Central memory CD8-positive, alpha-beta T cell (primary cell): ENCODE measurements around the gene CAV1.

ENCODE experiments used
- ATAC-seq: fragments of 150-1000 bp; cut with Tn5 transposase; replicated peaks from 2 replicates; pipeline ENCODE4 v1.10.0; 2022; ENCODE audit warnings: mild to moderate bottlenecking, moderate FRiP score, moderate number of reproducible peaks; ENCODE audit not compliant: poor library complexity, severe bottlenecking; ENCODE audit errors: extremely low read depth
- DNase-seq, 2 donors: peaks; one replicate each; pipeline ENCODE4 v3.0.0; 2021; ENCODE audit warnings: low spot score in 2 of 2
- H3K27ac Mint-ChIP-seq: one replicate; pipeline ENCODE4 v1.8.0; 2022; ENCODE audit warnings: low read depth, mild to moderate bottlenecking, moderate library complexity, mixed read lengths
- H3K27me3 Mint-ChIP-seq: one replicate; pipeline ENCODE4 v1.8.0; 2022; ENCODE audit warnings: mixed read lengths
- H3K36me3 Mint-ChIP-seq: one replicate; pipeline ENCODE4 v1.8.0; 2022; ENCODE audit warnings: mild to moderate bottlenecking, moderate library complexity, mixed read lengths; ENCODE audit not compliant: insufficient read depth
- H3K4me1 Mint-ChIP-seq: one replicate; pipeline ENCODE4 v1.8.0; 2022; ENCODE audit warnings: mixed read lengths
- H3K4me3 Mint-ChIP-seq: one replicate; pipeline ENCODE4 v1.8.0; 2022; ENCODE audit warnings: mild to moderate bottlenecking, moderate library complexity, mixed read lengths
- H3K9me3 Mint-ChIP-seq: one replicate; pipeline ENCODE4 v1.8.0; 2022; ENCODE audit warnings: mixed read lengths

The CAV1 gene

DNA sequence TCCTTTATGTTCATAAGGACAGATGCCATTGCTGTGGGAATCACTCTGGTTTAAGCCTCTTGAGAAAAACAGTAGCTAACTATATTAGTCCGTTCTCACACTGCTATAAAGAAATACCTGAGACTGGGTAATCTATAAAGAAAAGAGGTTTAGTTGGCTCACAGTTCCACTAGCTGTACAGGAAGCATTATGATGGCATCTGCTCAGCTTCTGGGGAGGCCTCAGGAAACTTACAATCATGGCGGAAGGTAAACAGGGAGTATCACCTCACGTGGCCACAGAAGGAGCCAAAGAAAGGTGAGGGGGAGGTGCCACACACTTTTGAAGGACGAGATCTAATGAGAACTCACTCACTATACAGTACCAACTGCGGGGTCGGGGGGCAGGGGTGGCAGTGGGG lies 28.2 kb upstream of the CAV1 start:
- no peak for DNase-seq
- Mint-ChIP-seq H3K27me3 (peaks cover 41% of the 10 kb centered on the region), H3K4me1 (peaks cover 11% of the 10 kb centered on the region), H3K4me3 (no peak overlapping the region), H3K36me3 (peaks cover 2% of the 10 kb centered on the region), H3K9me3 (no peaks in the 10 kb centered on the region), H3K27ac (no peak overlapping the region)
- ATAC-seq: no peak

DNA sequence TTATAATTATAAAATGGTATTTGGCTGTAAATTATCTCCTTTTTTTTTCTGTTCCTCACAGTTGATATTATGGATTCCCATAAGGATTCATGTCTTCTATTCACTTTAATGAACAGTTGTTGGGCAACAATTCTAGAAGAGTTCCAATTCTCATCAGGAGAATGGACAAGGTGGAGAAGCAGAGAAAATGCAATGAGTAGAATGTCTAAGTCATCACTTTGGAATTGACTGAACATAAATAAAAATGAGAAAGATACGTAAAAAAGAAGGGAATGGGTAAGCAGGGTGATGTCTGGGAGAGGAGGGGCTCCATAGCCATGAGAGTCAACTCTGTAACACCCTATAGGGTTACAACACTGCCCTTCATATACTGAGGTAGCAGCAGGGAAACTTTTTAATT lies 27.1 kb upstream of the CAV1 start:
- H3K4me3 Mint-ChIP-seq: no peak overlapping the region
- ATAC-seq (no peak), DNase-seq (no peak)
- no peak overlapping the region for H3K27ac Mint-ChIP-seq
- H3K27me3 Mint-ChIP-seq: peaks cover 35% of the 10 kb centered on the region
- H3K9me3 Mint-ChIP-seq: no peaks in the 10 kb centered on the region
- H3K36me3 Mint-ChIP-seq: peaks cover 2% of the 10 kb centered on the region
- peaks cover 11% of the 10 kb centered on the region for H3K4me1 Mint-ChIP-seq

DNA sequence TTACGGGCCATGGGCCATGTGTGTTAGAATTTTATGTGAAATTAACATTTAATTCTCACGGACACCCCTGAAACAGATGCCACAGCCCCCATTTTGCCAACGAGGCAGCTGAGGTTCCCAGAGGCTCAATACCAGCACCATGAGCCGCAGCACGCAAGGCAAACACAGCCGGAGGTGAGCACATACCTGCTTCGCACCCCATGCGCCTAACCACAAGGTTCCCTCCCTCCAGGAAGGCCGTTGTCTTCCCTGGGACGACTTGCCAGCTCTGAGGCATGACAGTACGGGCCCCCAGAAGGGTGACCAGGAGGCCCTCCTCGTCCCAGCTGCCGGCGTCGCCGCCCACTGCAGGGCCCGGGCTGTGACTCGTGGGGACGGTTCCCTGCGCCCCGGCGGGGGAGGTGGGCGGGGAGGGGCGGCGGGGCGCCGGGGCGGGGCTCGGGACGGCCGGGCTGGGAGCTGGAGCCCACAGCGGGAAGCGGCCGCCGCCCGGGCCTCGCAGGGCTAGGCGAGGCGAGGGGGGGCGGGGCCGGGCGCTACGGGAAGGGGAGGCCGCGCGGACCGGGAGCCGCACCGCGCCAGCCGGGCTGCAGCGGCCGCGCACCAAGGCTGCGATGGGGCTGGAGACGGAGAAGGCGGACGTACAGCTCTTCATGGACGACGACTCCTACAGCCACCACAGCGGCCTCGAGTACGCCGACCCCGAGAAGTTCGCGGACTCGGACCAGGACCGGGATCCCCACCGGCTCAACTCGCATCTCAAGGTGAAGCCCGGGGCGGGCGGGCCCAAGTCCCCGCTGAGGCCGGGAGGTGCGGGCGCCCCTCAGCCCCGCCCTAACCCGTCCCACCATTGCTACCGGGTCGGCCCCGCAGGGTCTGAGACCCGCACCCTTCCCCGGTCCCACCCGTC lies 25.4 kb upstream of the CAV1 start, which contains the start of gene CAV2:
Gene CAV2, plus strand, starts transcription at position 571 of the 910 bp plus-strand sequence. Its CDS starts 44 bp downstream, at position 615.
- Mint-ChIP-seq H3K36me3 (peaks cover 2% of the 10 kb centered on the region), H3K4me3 (peak within 1 kb of the TSS; percentile 73), H3K4me1 (peaks cover 11% of the 10 kb centered on the region), H3K27me3 (peaks cover 46% of the 10 kb centered on the region), H3K27ac (no peak within 1 kb of the TSS), H3K9me3 (no peaks in the 10 kb centered on the region)
- ATAC-seq: peak; percentile 35
- no peak for DNase-seq

DNA sequence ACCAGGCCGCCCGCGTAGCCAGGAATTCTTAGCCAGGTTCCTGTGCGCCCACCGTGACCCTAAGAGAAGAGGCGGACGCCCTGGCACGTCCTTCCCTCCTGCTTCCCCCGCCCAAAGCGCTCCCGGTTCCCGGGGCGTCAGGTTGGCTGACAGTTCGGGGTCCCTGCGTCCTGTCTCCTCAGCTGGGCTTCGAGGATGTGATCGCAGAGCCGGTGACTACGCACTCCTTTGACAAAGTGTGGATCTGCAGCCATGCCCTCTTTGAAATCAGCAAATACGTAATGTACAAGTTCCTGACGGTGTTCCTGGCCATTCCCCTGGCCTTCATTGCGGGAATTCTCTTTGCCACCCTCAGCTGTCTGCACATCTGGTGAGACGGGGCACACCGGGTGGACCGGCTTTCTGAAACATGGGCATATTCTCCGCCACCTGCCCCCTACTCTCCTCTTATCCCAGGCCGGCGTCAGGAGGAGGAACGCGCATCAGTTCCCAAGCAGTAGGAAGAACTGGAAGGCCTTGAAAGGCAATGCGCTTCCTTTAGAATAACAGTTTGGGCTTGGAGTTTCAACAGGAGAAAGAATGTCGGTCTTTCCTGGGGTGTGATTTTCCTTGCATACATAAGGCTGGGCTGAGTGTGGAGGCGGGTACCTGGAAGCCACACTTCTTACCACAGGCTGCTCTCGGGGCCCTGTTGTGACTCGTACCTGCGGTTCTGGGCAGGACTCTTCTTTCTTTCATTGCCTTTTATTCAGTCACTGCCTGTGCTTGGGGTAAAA lies 24.6 kb upstream of the CAV1 start:
- Mint-ChIP-seq H3K36me3 (peaks cover 2% of the 10 kb centered on the region), H3K27ac (no peak overlapping the region), H3K4me3 (peak overlapping the region; percentile 73), H3K9me3 (no peaks in the 10 kb centered on the region), H3K4me1 (peaks cover 11% of the 10 kb centered on the region), H3K27me3 (peaks cover 46% of the 10 kb centered on the region)
- DNase-seq: no peak
- ATAC-seq: peak; percentile 52

DNA sequence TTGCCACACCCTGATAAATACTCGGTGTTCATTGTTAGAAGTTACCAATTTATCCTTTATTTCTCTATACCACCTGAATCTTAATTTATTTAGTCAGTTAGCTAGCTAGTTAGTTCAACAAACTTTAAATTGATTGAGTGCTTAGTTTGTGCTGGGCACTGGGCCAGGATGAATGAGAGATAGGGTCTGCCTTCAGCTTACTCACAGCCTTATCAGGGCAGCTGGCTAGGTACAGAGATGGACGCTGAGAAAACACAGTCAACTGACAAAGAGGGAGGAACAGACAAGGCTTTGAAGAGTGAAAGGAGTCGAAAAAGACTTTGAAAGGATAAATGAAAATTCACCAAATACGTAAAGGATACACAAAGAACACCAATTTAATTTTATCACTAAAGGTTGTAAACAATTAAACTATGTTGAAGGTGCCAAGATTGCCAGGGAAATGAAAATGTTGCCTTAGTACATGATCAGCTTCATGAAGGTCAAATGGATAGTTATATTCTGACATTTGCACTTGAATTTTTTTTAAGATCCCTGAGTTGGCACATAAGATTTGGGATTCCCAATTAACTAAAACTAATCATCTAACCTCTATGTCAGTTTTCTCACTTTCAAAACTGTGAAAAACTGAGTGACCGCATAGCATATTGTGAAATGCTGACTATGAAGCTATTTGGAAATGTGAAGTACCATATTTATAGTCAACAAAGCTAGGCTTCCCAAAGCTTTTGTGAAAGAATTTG lies 23.2 kb upstream of the CAV1 start:
- no peak for DNase-seq
- no peaks in the 10 kb centered on the region for H3K9me3 Mint-ChIP-seq
- peaks cover 46% of the 10 kb centered on the region for H3K27me3 Mint-ChIP-seq
- ATAC-seq: no peak
- H3K36me3 Mint-ChIP-seq: peaks cover 2% of the 10 kb centered on the region
- H3K4me1 Mint-ChIP-seq: peaks cover 11% of the 10 kb centered on the region
- no peak overlapping the region for H3K4me3 Mint-ChIP-seq
- H3K27ac Mint-ChIP-seq: no peak overlapping the region

DNA sequence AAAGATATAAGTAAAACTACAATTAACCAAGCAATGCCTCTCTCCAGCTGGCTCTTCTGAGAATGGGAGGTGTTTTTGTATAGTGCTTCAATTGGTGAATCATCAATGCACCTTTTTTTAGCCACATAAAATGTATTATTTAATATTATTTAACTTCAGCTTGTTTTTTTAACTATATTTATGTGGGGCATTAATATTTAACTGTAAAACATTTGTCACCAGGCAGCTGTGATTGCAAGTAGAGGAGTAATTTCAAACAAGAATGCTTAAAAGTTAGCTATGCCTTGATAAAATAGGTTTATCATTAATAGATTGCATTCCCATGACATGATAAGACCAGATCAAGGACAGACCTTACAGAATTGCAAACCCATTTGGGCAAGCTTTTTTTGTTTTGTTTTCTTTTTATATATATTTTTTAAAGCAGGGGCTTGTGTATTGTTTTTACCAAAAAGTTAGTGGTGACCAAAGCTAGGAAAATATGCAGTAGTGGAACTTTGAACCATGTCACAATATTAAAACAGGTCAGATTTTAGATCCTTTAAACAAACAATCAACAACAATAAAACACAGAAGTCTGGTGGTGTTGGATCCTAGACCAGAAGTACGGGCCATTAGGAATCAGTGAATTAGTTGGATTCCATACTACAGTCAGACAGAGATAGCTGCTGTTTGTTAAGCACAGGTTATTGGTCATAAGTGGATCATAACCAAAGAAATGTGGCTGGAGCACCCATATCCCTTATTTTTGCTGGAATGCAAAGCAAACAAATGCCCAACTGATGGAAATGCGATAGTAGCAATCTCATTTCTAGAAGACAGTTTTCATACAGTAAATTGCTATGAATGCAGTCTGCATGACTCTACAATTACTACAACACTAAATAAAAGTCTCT lies 22.4 kb upstream of the CAV1 start:
- Mint-ChIP-seq H3K4me3 (no peak overlapping the region), H3K9me3 (no peaks in the 10 kb centered on the region), H3K27me3 (peaks cover 46% of the 10 kb centered on the region), H3K27ac (no peak overlapping the region), H3K4me1 (peaks cover 11% of the 10 kb centered on the region), H3K36me3 (peaks cover 2% of the 10 kb centered on the region)
- DNase-seq (no peak), ATAC-seq (no peak)

DNA sequence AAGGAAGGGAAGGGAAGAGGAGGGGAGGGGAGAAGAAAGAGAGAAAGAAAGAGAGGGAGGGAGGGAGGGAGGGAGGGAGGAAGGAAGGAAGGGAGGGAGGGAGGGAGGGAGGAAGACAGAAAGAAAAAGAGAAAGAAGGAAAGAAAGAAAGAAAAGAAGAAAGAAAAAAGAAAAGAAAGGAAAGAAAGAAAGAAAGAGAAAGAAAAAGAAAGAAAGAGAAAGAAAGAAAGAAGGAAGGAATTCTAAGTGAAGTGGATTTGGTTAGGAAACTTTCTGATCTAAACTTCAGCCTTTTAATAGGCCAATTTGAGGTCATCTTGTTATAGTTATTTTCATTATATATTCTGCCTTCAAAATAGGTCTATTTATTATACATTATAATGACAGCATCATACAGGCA lies 21.0 kb upstream of the CAV1 start:
- Mint-ChIP-seq H3K27me3 (peaks cover 37% of the 10 kb centered on the region), H3K27ac (no peak overlapping the region), H3K4me1 (peaks cover 11% of the 10 kb centered on the region), H3K4me3 (no peak overlapping the region), H3K9me3 (no peaks in the 10 kb centered on the region), H3K36me3 (peaks cover under 1% of the 10 kb centered on the region)
- DNase-seq (no peak), ATAC-seq (no peak)

DNA sequence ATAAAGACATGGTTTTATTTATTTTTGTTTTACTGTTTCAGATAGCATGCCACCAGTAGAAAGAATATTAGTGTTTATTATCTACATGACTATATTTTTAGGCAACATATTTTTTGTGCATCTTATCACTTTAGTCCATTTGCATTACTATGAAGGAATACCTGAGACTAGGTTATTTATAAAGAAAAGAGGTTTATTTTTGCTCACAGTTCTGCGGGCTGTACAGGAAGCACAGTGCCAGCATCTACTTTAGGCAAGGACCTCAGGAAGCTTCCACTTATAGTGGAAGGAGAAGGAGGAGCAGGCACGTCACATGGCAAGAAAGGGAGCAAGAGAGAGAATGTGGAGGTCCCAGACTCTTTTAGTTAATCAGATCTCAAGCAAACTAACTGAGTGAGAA lies 19.6 kb upstream of the CAV1 start:
- DNase-seq: no peak

DNA sequence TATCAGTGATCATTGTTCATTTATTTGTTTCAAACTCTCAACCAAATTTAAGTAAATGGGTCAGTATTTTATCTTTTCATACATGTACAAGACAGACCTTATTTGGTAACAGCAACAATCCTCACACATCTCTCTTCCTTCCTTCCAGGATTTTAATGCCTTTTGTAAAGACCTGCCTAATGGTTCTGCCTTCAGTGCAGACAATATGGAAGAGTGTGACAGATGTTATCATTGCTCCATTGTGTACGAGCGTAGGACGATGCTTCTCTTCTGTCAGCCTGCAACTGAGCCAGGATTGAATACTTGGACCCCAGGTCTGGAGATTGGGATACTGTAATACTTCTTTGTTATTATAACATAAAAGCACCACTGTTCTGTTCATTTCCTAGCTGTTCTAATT lies 19.0 kb upstream of the CAV1 start:
- Mint-ChIP-seq H3K27ac (no peak overlapping the region), H3K9me3 (no peaks in the 10 kb centered on the region), H3K27me3 (peaks cover 22% of the 10 kb centered on the region), H3K4me3 (no peak overlapping the region), H3K4me1 (peaks cover 2% of the 10 kb centered on the region), H3K36me3 (no peaks in the 10 kb centered on the region)
- no peak for DNase-seq
- no peak for ATAC-seq

More for the DNA sequence above, 19.6 kb upstream of the CAV1 start:
- Mint-ChIP-seq H3K4me3 (no peak overlapping the region), H3K4me1 (peaks cover 7% of the 10 kb centered on the region), H3K27ac (no peak overlapping the region), H3K9me3 (no peaks in the 10 kb centered on the region), H3K27me3 (peaks cover 27% of the 10 kb centered on the region), H3K36me3 (no peaks in the 10 kb centered on the region)
- ATAC-seq: no peak

DNA sequence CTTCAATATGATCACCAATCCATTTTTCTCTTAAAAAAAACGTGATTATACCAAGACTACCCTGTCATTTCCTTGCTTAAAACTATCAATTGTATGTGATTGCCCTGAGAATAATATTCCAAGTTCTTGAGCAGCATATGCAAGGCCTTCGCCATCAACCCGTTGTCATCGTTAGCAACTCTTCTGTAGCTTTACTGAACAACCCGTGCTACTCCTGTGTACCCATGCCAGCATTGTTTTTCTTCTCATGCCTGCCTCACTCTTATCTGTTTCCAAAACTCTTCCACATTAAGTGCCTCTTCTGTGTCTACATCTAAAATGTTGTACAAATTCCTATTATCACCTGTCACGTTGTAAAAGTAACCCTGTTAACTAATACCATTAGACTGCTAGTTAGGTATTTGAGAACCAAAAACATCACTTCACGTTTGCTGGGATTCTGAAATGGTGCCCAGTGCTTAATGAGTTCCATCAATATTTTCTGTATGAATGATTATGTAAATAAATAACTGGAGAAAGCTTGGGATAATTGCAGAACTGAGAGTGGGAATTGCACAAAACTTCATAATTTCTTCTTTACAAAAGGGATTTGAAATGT lies 14.8 kb upstream of the CAV1 start:
- Mint-ChIP-seq H3K4me3 (no peak overlapping the region), H3K4me1 (peaks cover 20% of the 10 kb centered on the region), H3K27ac (no peak overlapping the region), H3K9me3 (no peaks in the 10 kb centered on the region), H3K36me3 (peaks cover 2% of the 10 kb centered on the region), H3K27me3 (peaks cover 2% of the 10 kb centered on the region)
- DNase-seq (no peak), ATAC-seq (no peak)

DNA sequence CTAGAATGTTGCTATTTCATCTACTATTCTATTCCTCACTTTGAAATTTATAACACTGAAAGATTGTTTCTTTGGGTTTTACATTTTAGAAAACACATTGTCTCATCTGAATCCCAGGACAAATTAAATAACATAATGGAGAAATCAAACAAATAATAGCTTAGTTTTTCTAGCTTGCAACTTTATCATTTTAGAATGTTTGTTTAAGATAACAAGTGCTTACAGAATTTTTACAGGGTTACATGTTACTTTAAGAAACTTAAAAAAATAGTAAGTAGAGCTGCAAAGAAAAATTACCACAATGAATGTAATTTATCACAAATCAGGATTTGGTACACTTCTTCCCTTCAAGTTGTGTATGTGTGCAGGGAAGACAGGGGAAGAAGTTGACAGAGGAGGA lies 14.0 kb upstream of the CAV1 start:
- no peak for ATAC-seq
- Mint-ChIP-seq H3K27me3 (peaks cover 10% of the 10 kb centered on the region), H3K27ac (peak overlapping the region; percentile 87), H3K4me1 (peaks cover 20% of the 10 kb centered on the region), H3K36me3 (peaks cover 2% of the 10 kb centered on the region), H3K4me3 (no peak overlapping the region), H3K9me3 (no peaks in the 10 kb centered on the region)
- no peak for DNase-seq
